H1 (cell line): Measurements from ENCODE around the gene BFSP2. TPM values are rescaled to one million over a fixed set of nuclear protein-coding genes. Genes with fewer than 3 reads are reported as not detected.

Experiments used
- CTCF ChIA-PET: fragments of 300-600 bp; sonication (Branson Sonifier 250); formaldehyde crosslinking; loops from one replicate; lab custom pipeline; 2021; ENCODE audit not compliant: partially characterized antibody; lab: Charles Lee
- POLR2A ChIA-PET: fragments of 300-600 bp; sonication (Branson Sonifier 250); formaldehyde crosslinking; loops from one replicate; lab custom pipeline; 2021; ENCODE audit warnings: inconsistent platforms; ENCODE audit not compliant: partially characterized antibody; lab: Charles Lee
- DNase-seq, 2 experiments: peaks; one replicate each; pipeline versions ENCODE4 v3.0.0 to v3.0.0-alpha.2; 2010 to 2022; ENCODE audit warnings: low spot score in 2 of 2, low read depth in 1 of 2, mixed read lengths in 1 of 2
- FAIRE-seq: peaks from 2 replicates; lab custom pipeline; 2011; peaks lifted over from hg19 to GRCh38; lab: Jason Lieb, UNC
- H2AFZ ChIP-seq: 2 replicates; pipeline ENCODE4 v1.8.1; 2012; ENCODE audit warnings: low read length, inconsistent platforms
- H2AK5ac ChIP-seq: 2 replicates; pipeline ENCODE4 v1.6.1; 2013; ENCODE audit warnings: low read depth, low read length
- H2BK120ac ChIP-seq: replicated peaks from 2 replicates; pipeline ENCODE3; 2013; ENCODE audit warnings: low read depth, low read length, inconsistent platforms
- H2BK12ac ChIP-seq: 2 replicates; pipeline ENCODE4 v1.6.1; 2013; ENCODE audit warnings: low read depth, low read length
- H2BK15ac ChIP-seq: 2 replicates; pipeline ENCODE4 v1.6.1; 2013; ENCODE audit warnings: low read length
- H2BK20ac ChIP-seq: 2 replicates; pipeline ENCODE4 v1.6.1; 2013; ENCODE audit warnings: low read length
- H2BK5ac ChIP-seq: 2 replicates; pipeline ENCODE4 v1.6.1; 2013; ENCODE audit warnings: low read depth, low read length
- H3K14ac ChIP-seq: 2 replicates; pipeline ENCODE4 v1.6.1; 2013; ENCODE audit warnings: inconsistent platforms; ENCODE audit not compliant: insufficient read length
- H3K18ac ChIP-seq: 2 replicates; pipeline ENCODE4 v1.6.1; 2013; ENCODE audit warnings: low read length; ENCODE audit errors: extremely low read depth
- H3K23ac ChIP-seq: 2 replicates; pipeline ENCODE4 v1.6.1; 2013; ENCODE audit warnings: inconsistent platforms; ENCODE audit not compliant: insufficient read length
- H3K23me2 ChIP-seq: 2 replicates; pipeline ENCODE4 v1.6.1; 2013; ENCODE audit warnings: low read depth, low read length
- H3K27ac ChIP-seq: 2 replicates; pipeline ENCODE4 v1.6.1; 2011; ENCODE audit warnings: low read depth, low read length, inconsistent platforms
- H3K27me3 ChIP-seq, 4 experiments: replicated peaks in 1 of 4; 1 replicate in 1 of 4; 2 replicates in 3 of 4; pipeline versions ENCODE4 v1.6.1 to v1.8.1; 2011 to 2013; ENCODE audit warnings: low read length in 3 of 4, mild to moderate bottlenecking in 3 of 4, inconsistent platforms in 2 of 4, mixed read lengths in 2 of 4, moderate library complexity in 1 of 4; ENCODE audit not compliant: control insufficient read depth in 3 of 4, insufficient read depth in 3 of 4; ENCODE audit errors: extremely low read depth in 1 of 4
- H3K36me3 ChIP-seq, 4 experiments: 2 replicates each; pipeline versions ENCODE4 v1.6.1 to v1.8.1; 2011 to 2013; ENCODE audit warnings: mild to moderate bottlenecking in 4 of 4, low read length in 3 of 4, moderate library complexity in 2 of 4, control low read depth in 1 of 4, inconsistent platforms in 1 of 4; ENCODE audit not compliant: insufficient read depth in 4 of 4, control insufficient read depth in 2 of 4
- H3K4ac ChIP-seq: replicated peaks from 2 replicates; pipeline ENCODE3; 2013; ENCODE audit warnings: low read length, low read depth, mixed read lengths, inconsistent platforms; ENCODE audit not compliant: insufficient read length
- H3K4me1 ChIP-seq, 4 experiments: replicated peaks in 1 of 4; 1 replicate in 1 of 4; 2 replicates in 3 of 4; pipeline versions ENCODE4 v1.6.1 to v1.8.1; 2011 to 2013; ENCODE audit warnings: low read length in 3 of 4, inconsistent platforms in 2 of 4, mixed read lengths in 1 of 4; ENCODE audit not compliant: insufficient read depth in 4 of 4, control insufficient read depth in 3 of 4
- H3K4me2 ChIP-seq, 2 experiments: 2 replicates each; pipeline versions ENCODE4 v1.6.1 to v1.8.1; 2011 to 2013; ENCODE audit warnings: low read depth in 2 of 2, low read length in 2 of 2, control low read depth in 1 of 2, inconsistent platforms in 1 of 2, mild to moderate bottlenecking in 1 of 2; ENCODE audit not compliant: insufficient read depth in 1 of 2
- H3K4me3 ChIP-seq, 4 experiments: fragments of 200-600, 300-600 bp in 1 of 4; sonication (generic), shearing (Covaris generic), sonication (Bioruptor Twin) in 1 of 4; 2 replicates each; pipeline versions ENCODE4 v1.5.1 to v1.8.1; 2011 to 2016; ENCODE audit warnings: low read length in 4 of 4, low read depth in 3 of 4, control low read depth in 2 of 4, inconsistent platforms in 2 of 4, mild to moderate bottlenecking in 2 of 4, mixed read lengths in 1 of 4, moderate library complexity in 1 of 4; ENCODE audit not compliant: insufficient read depth in 2 of 4; ENCODE audit errors: extremely low read depth in 1 of 4
- H3K56ac ChIP-seq: replicated peaks from 2 replicates; pipeline ENCODE3; 2013; ENCODE audit warnings: low read depth, mild to moderate bottlenecking, mixed read lengths, low read length, inconsistent platforms; ENCODE audit not compliant: insufficient read length
- H3K79me1 ChIP-seq: 2 replicates; pipeline ENCODE4 v1.6.1; 2013; ENCODE audit warnings: low read depth, low read length, control low read depth
- H3K79me2 ChIP-seq, 2 experiments: 2 replicates each; pipeline versions ENCODE4 v1.6.1 to v1.8.1; 2012 to 2013; ENCODE audit warnings: low read length in 2 of 2, mild to moderate bottlenecking in 2 of 2, inconsistent platforms in 1 of 2; ENCODE audit not compliant: insufficient read depth in 2 of 2, control insufficient read depth in 1 of 2
- H3K9ac ChIP-seq, 4 experiments: replicated peaks in 1 of 4; 1 replicate in 1 of 4; 2 replicates in 3 of 4; pipeline versions ENCODE4 v1.6.1 to v1.8.1; 2011 to 2013; ENCODE audit warnings: low read depth in 3 of 4, low read length in 3 of 4, control low read depth in 2 of 4, mild to moderate bottlenecking in 2 of 4, moderate library complexity in 2 of 4, inconsistent platforms in 1 of 4; ENCODE audit errors: extremely low read depth in 1 of 4
- H3K9me3 ChIP-seq, 2 experiments: 2 replicates each; pipeline versions ENCODE4 v1.6.1 to v1.8.1; 2012 to 2013; ENCODE audit warnings: mild to moderate bottlenecking in 2 of 2, moderate library complexity in 2 of 2, control low read depth in 1 of 2, inconsistent platforms in 1 of 2, low read depth in 1 of 2, low read length in 1 of 2, mixed read lengths in 1 of 2; ENCODE audit not compliant: insufficient read depth in 2 of 2
- H4K20me1 ChIP-seq, 2 experiments: replicated peaks in 1 of 2; 2 replicates each; pipeline versions ENCODE3 to v1.8.1; 2011 to 2013; ENCODE audit warnings: inconsistent platforms in 2 of 2, low read length in 2 of 2, mild to moderate bottlenecking in 1 of 2; ENCODE audit not compliant: insufficient read depth in 2 of 2, control insufficient read depth in 1 of 2
- H4K5ac ChIP-seq: 2 replicates; pipeline ENCODE4 v1.6.1; 2013; ENCODE audit warnings: low read length, low read depth, mixed read lengths, inconsistent platforms; ENCODE audit not compliant: insufficient read length
- H4K8ac ChIP-seq: 2 replicates; pipeline ENCODE4 v1.8.0; 2013; ENCODE audit warnings: mild to moderate bottlenecking, moderate library complexity, low read length, inconsistent platforms; ENCODE audit not compliant: insufficient read depth; ENCODE audit errors: extremely low read depth
- H4K91ac ChIP-seq: replicated peaks from 2 replicates; pipeline ENCODE3; 2013; ENCODE audit warnings: low read length, mixed read lengths, inconsistent platforms; ENCODE audit not compliant: insufficient read length
- CEBPB ChIP-seq: IDR thresholded peaks from 2 replicates; pipeline ENCODE4 v1.6.1; 2012; ENCODE audit warnings: low read depth, low read length
- POLR2A ChIP-seq, 2 experiments: IDR thresholded peaks; 1 replicate in 1 of 2; 2 replicates in 1 of 2; pipeline ENCODE4 v1.6.1; 2011; ENCODE audit warnings: low read depth in 2 of 2, low read length in 2 of 2, mild to moderate bottlenecking in 2 of 2; ENCODE audit errors: control extremely low read depth in 1 of 2
- RBBP5 ChIP-seq: IDR thresholded peaks from 2 replicates; pipeline ENCODE4 v1.7.1; 2012; ENCODE audit warnings: low read depth, mild to moderate bottlenecking, inconsistent platforms, low read length, moderate library complexity, borderline replicate concordance
- SP1 ChIP-seq: IDR thresholded peaks from 2 replicates; pipeline ENCODE4 v1.6.1; 2011; ENCODE audit warnings: low read depth, low read length
- TAF7 ChIP-seq: optimal IDR thresholded peaks from 2 replicates; pipeline ENCODE3; 2011; ENCODE audit warnings: low read depth, mild to moderate bottlenecking, inconsistent platforms, low read length, moderate library complexity, borderline replicate concordance
- WGBS, 2 experiments: shearing (Covaris generic) in 1 of 2; methylation state at CpG; one replicate each; pipeline versions ENCODE4 v1.1.6 to v1.1.7; 2013 to 2015; ENCODE audit warnings: low lambda C conversion rate in 2 of 2, mixed read lengths in 2 of 2, inconsistent platforms in 1 of 2, low coverage in 1 of 2, missing lambda C conversion rate in 1 of 2; ENCODE audit not compliant: insufficient replicate concordance in 2 of 2, insufficient coverage in 1 of 2, insufficient read length in 1 of 2; ENCODE audit errors: extremely low coverage in 1 of 2, missing lambda C conversion rate in 1 of 2; 5-methylcytosine and 5-hydroxymethylcytosine counted together
- polyA plus RNA-seq, 7 experiments: library from polyadenylated mRNA; depleted of rRNA in 3 of 7; stranded (reverse) in 5 of 7; unstranded in 2 of 7; fragments of >200 nt in 5 of 7; fragments of 200-250 nt in 2 of 7; gene quantifications; 1 replicate in 5 of 7; 2 replicates in 1 of 7; 4 replicates in 1 of 7; pipeline versions ENCODE4 v1.2.1 to v1.2.3, GENCODE V29; 2011 to 2013; ENCODE audit warnings: missing spikeins in 2 of 7, mixed read lengths in 2 of 7
- total RNA-seq: library from RNA; stranded (reverse); fragmentation: NEBNext Ultra II Directional; extraction: Animal tissue kit (Norgen Biotek cat#: 25700); gene quantifications from 2 replicates; pipeline ENCODE4 v1.2.1, GENCODE V29; 2021

Gene BFSP2
- total and polyA plus RNA-seq, 2 of the 8 experiments (the other 6 are each of a cell fraction or from before 2014, with no cell fraction given) = not detected

DNA sequence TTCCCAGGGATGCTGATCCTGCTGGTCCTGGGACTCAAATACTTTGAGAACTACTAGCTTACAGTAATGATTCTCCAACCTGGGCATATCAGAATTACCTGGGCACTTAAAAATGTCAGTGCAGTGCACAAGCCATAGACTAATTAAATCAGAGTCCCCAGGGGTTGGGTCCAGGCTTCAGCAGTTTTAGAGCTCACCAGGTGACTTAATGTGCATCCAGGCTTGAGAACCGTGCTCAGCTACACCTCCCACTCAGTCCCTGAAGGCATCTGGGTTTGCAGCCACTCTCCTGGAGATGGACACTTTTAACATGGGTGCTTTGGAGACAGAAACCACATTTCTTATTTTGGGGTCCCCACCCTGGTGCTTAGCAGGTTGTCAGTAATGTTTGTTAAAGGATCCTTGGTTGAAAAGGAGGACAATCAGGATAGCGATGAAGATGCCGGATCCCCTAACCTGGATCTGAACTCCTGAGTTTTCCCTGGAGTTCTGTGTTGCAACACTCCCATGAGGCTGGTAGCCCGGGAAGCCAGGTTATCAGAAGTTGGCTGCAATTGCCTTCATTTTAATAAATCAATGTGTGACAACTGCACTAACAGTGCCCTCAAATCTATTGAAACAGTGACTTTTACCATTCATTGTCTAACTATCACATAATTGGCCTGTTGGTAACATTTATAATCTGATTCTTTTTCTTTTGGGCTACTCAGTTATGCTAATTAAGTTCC is 48.1 kb downstream of the BFSP2 start:
- no peaks in the 10 kb centered on the region for H3K79me1 ChIP-seq
- DNase-seq = no peak
- H2BK5ac ChIP-seq = no peak overlapping the region
- no peaks in the 10 kb centered on the region for H4K20me1 ChIP-seq
- no peak overlapping the region for H3K4me3 ChIP-seq
- no peaks in the 10 kb centered on the region for H3K79me2 ChIP-seq
- H3K14ac ChIP-seq = no peak overlapping the region
- no peak overlapping the region for H3K4me2 ChIP-seq
- H4K91ac ChIP-seq = no peak overlapping the region
- no peak overlapping the region for H3K4ac ChIP-seq
- no peak overlapping the region for H3K27ac ChIP-seq
- CTCF ChIA-PET = interaction anchor here (1.3 to 3.5 kb wide), 3 partner anchors 9 to 24 kb away, joined by 4 to 21 read pairs (median 4); no protein-coding TSS in a partner anchor
- H3K27me3 ChIP-seq = no peaks in the 10 kb centered on the region
- H4K5ac ChIP-seq = no peak overlapping the region
- H3K23me2 ChIP-seq = no peaks in the 10 kb centered on the region
- POLR2A ChIA-PET = no interaction called here
- no peak overlapping the region for H2BK20ac ChIP-seq
- no peaks in the 10 kb centered on the region for H3K4me1 ChIP-seq
- H3K18ac ChIP-seq = no peak overlapping the region
- no peaks in the 10 kb centered on the region for H3K9me3 ChIP-seq
- H3K23ac ChIP-seq = no peak overlapping the region
- WGBS, 2 experiments = 82% methylated on average over 4 of the region's 4 CpGs; no CpG with 5 or more reads in 1 of the 2 experiments
- no peak for FAIRE-seq
- no peak overlapping the region for H2AFZ ChIP-seq
- H3K9ac ChIP-seq = no peak overlapping the region
- no peak overlapping the region for H4K8ac ChIP-seq
- no peak overlapping the region for H2BK15ac ChIP-seq
- H3K36me3 ChIP-seq = no peaks in the 10 kb centered on the region
- no peak overlapping the region for H2AK5ac ChIP-seq
- H3K56ac ChIP-seq = no peak overlapping the region
- H2BK120ac ChIP-seq = no peak overlapping the region
- TF ChIP-seq SP1 (no peak), POLR2A (IDR thresholded peaks at IDR 0.05; ENCODE audit: control extremely low read depth in 1 of 2, low read depth in 2 of 2, low read length in 2 of 2) (no peak), RBBP5 (no peak), CEBPB (no peak), TAF7 (no peak)
- no peak overlapping the region for H2BK12ac ChIP-seq
